K562 (cell line): ENCODE results near the gene EVA1B. TPM values are rescaled to one million over a fixed set of nuclear protein-coding genes. Genes with fewer than 3 reads are reported as not detected.

Experiments used
- CREM ChIP-seq: IDR thresholded peaks from 2 replicates; pipeline ENCODE4 v1.6.1; 2014; ENCODE audit warnings: antibody characterized with exemption, low read depth
- EP400 ChIP-seq: fragments of 450-650 bp; IDR thresholded peaks from 2 replicates; pipeline ENCODE4 v1.6.1; 2017; ENCODE audit warnings: antibody characterized with exemption, mild to moderate bottlenecking, moderate library complexity
- GATAD2A ChIP-seq: fragments of 450-650 bp; IDR thresholded peaks from 2 replicates; pipeline ENCODE4 v1.6.1; 2017
- HCFC1 ChIP-seq: IDR thresholded peaks from 2 replicates; pipeline ENCODE4 v1.6.1; 2012; ENCODE audit warnings: low read depth, low read length, improper control_type of control experiment
- MEF2D ChIP-seq: conservative IDR thresholded peaks from 2 replicates; pipeline ENCODE4 v1.6.1; 2016; ENCODE audit warnings: low read depth, missing genetic modification characterization, missing compliant biosample characterization
- NONO ChIP-seq, 2 experiments: fragments of 200-400 bp in 1 of 2; fragments of 450-650 bp in 1 of 2; formaldehyde crosslinking in 1 of 2; IDR thresholded peaks; 2 replicates each; pipeline ENCODE4 v1.6.1; 2017; ENCODE audit warnings: low read depth in 2 of 2, mild to moderate bottlenecking in 2 of 2, moderate library complexity in 2 of 2, low read length in 1 of 2
- POLR2A ChIP-seq: fragments of 450-650 bp; conservative IDR thresholded peaks from 2 replicates; pipeline ENCODE4 v1.6.1; 2016
- RBBP5 ChIP-seq: fragments of 200-600 bp; sonication (generic); IDR thresholded peaks from 2 replicates; pipeline ENCODE4 v1.6.1; 2012; ENCODE audit warnings: borderline replicate concordance, mild to moderate bottlenecking, low read length, control low read depth, inconsistent platforms; ENCODE audit not compliant: insufficient read depth, poor library complexity, severe bottlenecking
- TAF15 ChIP-seq: fragments of 200-400 bp; formaldehyde crosslinking; IDR thresholded peaks from 2 replicates; pipeline ENCODE4 v1.6.1; 2017; ENCODE audit warnings: mild to moderate bottlenecking, low read depth, low read length, moderate library complexity
- ZNF561 ChIP-seq: fragments of 450-650 bp; formaldehyde crosslinking; conservative IDR thresholded peaks from 2 replicates; pipeline ENCODE4 v1.4.0; 2020; ENCODE audit warnings: mild to moderate bottlenecking, moderate library complexity
- ZNF584 ChIP-seq: fragments of 200-800 bp; sonication (Bioruptor generic); IDR thresholded peaks from 2 replicates; pipeline ENCODE4 v1.6.1; 2016; ENCODE audit warnings: low read depth, mild to moderate bottlenecking, missing genetic modification characterization, missing compliant biosample characterization
- ZNF778 ChIP-seq: fragments of 450-650 bp; formaldehyde crosslinking; IDR thresholded peaks from 2 replicates; pipeline ENCODE4 v1.4.0; 2020; ENCODE audit warnings: mild to moderate bottlenecking, moderate library complexity
- polyA plus RNA-seq, 8 experiments: library from polyadenylated mRNA; depleted of rRNA in 4 of 8; stranded (reverse) in 5 of 8; unstranded in 3 of 8; fragments of >200 nt; fragmentation: Nextera tagmentation in 2 of 8; fragmentation: Illumina TruSeq in 1 of 8; extraction: Ambion mirVana in 2 of 8; extraction: Trizol in 1 of 8; gene quantifications; 2 replicates each; pipeline versions ENCODE4 v1.2.1 to v1.2.3, GENCODE V29; 2011 to 2014; ENCODE audit warnings: inconsistent platforms in 1 of 8, missing spikeins in 1 of 8
- total RNA-seq, 7 experiments: library from RNA; depleted of rRNA in 6 of 7; stranded (reverse); fragments of >200 nt in 6 of 7; fragmentation: Illumina TruSeq in 2 of 7; extraction: Trizol in 2 of 7; gene quantifications; 2 replicates each; pipeline versions ENCODE4 v1.2.1 to v1.2.3, GENCODE V29; 2011 to 2021; ENCODE audit warnings: low replicate concordance in 1 of 7
- TF ChIP-seq, protein P1 (sequence below): fragments of 450-650 bp; formaldehyde crosslinking; IDR thresholded peaks from 2 replicates; pipeline ENCODE4 v1.4.0; 2022; ENCODE audit warnings: mild to moderate bottlenecking, moderate library complexity
- TF ChIP-seq, protein P2 (sequence below): sonication (generic); formaldehyde crosslinking; IDR thresholded peaks from 2 replicates; pipeline ENCODE4 v1.8.0; 2023; ENCODE audit warnings: missing genetic modification reagents, mild to moderate bottlenecking, borderline replicate concordance
- TF ChIP-seq, protein P3 (sequence below): sonication (generic); formaldehyde crosslinking; IDR thresholded peaks from 2 replicates; pipeline ENCODE4 v1.8.1; 2023; ENCODE audit warnings: mild to moderate bottlenecking, missing genetic modification reagents
- TF ChIP-seq, protein P4 (sequence below), 2 experiments: fragments of 450-650 bp; conservative IDR thresholded peaks; 2 replicates each; pipeline ENCODE4 v1.6.1; 2017; ENCODE audit warnings: mild to moderate bottlenecking in 2 of 2, moderate library complexity in 2 of 2

Gene EVA1B
- total and polyA plus RNA-seq, 9 of the 15 experiments (the other 6 are each of a cell fraction or from before 2014, with no cell fraction given): 0.08 to 65.7 (median 2.4) TPM

DNA sequence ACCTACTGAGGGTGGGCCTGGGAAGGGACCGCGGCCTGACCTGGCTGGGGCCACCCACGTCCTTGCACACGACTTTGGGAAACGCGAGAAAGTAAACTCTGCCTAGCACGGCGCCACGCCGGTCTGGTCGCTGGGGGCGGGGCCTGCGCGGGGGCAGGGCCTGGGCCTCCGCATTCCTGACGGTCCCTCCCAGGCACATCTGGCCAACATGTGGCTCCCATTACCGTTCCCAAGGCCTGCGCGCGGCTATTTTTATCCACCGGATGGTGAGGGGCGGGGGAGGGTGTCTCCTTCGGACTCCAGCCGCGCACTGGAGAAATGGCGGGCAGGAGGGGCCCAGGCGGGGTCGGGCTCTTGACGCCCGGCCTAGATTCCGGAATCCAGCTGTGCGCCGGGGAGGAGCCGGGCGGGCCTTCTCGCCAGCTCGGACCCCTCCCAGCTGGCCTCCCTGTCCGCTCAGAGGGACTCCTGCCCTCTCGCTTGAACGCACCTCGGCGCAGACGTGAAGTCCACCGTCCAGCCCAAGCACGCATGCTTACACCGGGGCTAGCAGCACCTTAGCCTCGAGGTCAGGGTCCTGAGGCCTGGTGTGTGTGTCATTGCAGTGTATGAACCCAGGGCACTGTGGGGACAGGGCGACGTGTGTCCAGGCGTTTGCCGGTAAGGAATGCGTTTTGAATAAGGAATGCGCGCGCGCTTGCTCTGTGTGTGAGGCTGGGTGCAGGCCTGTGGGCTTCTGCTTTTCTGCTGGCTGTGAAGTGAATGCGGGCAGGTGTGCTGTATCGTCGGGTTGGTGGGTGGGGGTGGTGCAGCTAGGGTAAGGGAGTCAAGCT is 2.1 kb downstream of the EVA1B start (continued):
- TF ChIP-seq, protein P1, sequence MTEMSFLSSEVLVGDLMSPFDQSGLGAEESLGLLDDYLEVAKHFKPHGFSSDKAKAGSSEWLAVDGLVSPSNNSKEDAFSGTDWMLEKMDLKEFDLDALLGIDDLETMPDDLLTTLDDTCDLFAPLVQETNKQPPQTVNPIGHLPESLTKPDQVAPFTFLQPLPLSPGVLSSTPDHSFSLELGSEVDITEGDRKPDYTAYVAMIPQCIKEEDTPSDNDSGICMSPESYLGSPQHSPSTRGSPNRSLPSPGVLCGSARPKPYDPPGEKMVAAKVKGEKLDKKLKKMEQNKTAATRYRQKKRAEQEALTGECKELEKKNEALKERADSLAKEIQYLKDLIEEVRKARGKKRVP (CRISPR knock-in tag): peak; percentile 65; the same call in 1 of the 2 replicates
- TF ChIP-seq POLR2A (peak; percentile 74), RBBP5 (peak; percentile 41), CREM (peak; percentile 70), ZNF561 (CRISPR knock-in tag) (no peak), HCFC1 (peak; percentile 53; the same call in 1 of the 2 replicates), MEF2D (tag) (peak; percentile 99), NONO (IDR thresholded peaks at IDR 0.05; ENCODE audit: low read depth in 2 of 2, low read length in 1 of 2) (peak in 1 of 2 experiments; percentile 22; a peak in 1 of 4 replicates), ZNF778 (CRISPR knock-in tag) (no peak), GATAD2A (no peak; the same call in 1 of the 2 replicates), ZNF584 (peak; percentile 51; the same call in 1 of the 2 replicates), EP400 (peak; percentile 91), TAF15 (no peak; the same call in 1 of the 2 replicates)
- TF ChIP-seq, protein P2, sequence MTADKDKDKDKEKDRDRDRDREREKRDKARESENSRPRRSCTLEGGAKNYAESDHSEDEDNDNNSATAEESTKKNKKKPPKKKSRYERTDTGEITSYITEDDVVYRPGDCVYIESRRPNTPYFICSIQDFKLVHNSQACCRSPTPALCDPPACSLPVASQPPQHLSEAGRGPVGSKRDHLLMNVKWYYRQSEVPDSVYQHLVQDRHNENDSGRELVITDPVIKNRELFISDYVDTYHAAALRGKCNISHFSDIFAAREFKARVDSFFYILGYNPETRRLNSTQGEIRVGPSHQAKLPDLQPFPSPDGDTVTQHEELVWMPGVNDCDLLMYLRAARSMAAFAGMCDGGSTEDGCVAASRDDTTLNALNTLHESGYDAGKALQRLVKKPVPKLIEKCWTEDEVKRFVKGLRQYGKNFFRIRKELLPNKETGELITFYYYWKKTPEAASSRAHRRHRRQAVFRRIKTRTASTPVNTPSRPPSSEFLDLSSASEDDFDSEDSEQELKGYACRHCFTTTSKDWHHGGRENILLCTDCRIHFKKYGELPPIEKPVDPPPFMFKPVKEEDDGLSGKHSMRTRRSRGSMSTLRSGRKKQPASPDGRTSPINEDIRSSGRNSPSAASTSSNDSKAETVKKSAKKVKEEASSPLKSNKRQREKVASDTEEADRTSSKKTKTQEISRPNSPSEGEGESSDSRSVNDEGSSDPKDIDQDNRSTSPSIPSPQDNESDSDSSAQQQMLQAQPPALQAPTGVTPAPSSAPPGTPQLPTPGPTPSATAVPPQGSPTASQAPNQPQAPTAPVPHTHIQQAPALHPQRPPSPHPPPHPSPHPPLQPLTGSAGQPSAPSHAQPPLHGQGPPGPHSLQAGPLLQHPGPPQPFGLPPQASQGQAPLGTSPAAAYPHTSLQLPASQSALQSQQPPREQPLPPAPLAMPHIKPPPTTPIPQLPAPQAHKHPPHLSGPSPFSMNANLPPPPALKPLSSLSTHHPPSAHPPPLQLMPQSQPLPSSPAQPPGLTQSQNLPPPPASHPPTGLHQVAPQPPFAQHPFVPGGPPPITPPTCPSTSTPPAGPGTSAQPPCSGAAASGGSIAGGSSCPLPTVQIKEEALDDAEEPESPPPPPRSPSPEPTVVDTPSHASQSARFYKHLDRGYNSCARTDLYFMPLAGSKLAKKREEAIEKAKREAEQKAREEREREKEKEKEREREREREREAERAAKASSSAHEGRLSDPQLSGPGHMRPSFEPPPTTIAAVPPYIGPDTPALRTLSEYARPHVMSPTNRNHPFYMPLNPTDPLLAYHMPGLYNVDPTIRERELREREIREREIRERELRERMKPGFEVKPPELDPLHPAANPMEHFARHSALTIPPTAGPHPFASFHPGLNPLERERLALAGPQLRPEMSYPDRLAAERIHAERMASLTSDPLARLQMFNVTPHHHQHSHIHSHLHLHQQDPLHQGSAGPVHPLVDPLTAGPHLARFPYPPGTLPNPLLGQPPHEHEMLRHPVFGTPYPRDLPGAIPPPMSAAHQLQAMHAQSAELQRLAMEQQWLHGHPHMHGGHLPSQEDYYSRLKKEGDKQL (CRISPR knock-in tag): peak; percentile 94; the same call in 1 of the 2 replicates
- TF ChIP-seq, protein P3, sequence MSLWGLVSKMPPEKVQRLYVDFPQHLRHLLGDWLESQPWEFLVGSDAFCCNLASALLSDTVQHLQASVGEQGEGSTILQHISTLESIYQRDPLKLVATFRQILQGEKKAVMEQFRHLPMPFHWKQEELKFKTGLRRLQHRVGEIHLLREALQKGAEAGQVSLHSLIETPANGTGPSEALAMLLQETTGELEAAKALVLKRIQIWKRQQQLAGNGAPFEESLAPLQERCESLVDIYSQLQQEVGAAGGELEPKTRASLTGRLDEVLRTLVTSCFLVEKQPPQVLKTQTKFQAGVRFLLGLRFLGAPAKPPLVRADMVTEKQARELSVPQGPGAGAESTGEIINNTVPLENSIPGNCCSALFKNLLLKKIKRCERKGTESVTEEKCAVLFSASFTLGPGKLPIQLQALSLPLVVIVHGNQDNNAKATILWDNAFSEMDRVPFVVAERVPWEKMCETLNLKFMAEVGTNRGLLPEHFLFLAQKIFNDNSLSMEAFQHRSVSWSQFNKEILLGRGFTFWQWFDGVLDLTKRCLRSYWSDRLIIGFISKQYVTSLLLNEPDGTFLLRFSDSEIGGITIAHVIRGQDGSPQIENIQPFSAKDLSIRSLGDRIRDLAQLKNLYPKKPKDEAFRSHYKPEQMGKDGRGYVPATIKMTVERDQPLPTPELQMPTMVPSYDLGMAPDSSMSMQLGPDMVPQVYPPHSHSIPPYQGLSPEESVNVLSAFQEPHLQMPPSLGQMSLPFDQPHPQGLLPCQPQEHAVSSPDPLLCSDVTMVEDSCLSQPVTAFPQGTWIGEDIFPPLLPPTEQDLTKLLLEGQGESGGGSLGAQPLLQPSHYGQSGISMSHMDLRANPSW (CRISPR knock-in tag): 0 out of 2 replicates have a peak, but pooled peaks have one; percentile 18
- TF ChIP-seq, protein P4, sequence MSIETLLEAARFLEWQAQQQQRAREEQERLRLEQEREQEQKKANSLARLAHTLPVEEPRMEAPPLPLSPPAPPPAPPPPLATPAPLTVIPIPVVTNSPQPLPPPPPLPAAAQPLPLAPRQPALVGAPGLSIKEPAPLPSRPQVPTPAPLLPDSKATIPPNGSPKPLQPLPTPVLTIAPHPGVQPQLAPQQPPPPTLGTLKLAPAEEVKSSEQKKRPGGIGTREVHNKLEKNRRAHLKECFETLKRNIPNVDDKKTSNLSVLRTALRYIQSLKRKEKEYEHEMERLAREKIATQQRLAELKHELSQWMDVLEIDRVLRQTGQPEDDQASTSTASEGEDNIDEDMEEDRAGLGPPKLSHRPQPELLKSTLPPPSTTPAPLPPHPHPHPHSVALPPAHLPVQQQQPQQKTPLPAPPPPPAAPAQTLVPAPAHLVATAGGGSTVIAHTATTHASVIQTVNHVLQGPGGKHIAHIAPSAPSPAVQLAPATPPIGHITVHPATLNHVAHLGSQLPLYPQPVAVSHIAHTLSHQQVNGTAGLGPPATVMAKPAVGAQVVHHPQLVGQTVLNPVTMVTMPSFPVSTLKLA (conservative IDR thresholded peaks at IDR 0.05): peak; percentile 93 to 97
